ENCODE measurements around the gene BRIP1.
"Not testable (repeated sequence)": the region's sequence is repeated elsewhere in the genome, so short reads cannot be mapped to it uniquely, and the experiment has no call there.

BRIP1 gene

GRCh38 chr17:61754124-61754523 lies 109.2 kb downstream of the BRIP1 start:
- DNase-seq, result no peak

DNA sequence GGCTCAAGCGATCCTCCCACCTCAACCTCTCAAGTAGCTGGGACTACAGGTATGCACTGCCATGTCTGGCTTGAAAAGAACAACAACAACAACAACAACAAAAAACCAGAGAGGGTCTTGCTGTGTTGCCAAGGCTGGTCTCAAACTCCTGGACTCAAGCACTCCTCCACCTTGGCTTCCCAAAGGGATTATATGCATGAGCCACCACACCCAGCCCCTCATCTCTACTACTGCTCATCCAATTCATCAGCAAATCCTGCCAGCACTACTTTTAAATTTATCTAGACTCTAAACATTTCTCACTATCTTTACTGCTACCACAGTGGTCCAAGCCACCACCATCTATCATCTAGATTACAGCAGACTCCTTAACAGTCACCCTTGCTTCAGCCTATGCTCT lies 109.6 kb downstream of the BRIP1 start:
- no peak for DNase-seq

GRCh38 chr17:61750656-61751055 lies 112.7 kb downstream of the BRIP1 start:
- no peak for DNase-seq

GRCh38 chr17:61749823-61750404 lies 113.4 kb downstream of the BRIP1 start:
- DNase-seq, result no peak

GRCh38 chr17:61746248-61746985 lies 116.9 kb downstream of the BRIP1 start:
- DNase-seq, result no peak

- no peak for DNase-seq
Measured at GRCh38 chr17:61744804-61745203, 118.5 kb downstream of the BRIP1 start.

DNA sequence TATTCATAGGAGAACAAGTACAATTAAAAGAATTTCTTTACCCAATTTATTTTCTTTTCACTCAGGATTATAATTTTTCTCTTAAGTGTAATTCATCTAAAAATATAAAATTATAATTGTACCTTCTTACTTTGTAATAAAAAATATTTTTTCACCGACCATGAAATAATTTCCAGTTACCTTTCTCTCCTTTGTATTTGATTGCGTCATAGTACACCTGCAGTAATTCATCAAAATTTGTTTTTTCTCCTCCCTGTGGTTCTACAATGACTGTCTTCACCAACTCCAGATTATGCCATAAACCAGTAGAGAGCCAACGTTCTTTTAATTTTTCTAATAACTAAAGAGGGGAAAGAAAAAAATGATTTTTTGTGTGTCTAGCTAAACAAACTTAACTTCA lies 119.1 kb downstream of the BRIP1 start:
- no peak for DNase-seq

DNA sequence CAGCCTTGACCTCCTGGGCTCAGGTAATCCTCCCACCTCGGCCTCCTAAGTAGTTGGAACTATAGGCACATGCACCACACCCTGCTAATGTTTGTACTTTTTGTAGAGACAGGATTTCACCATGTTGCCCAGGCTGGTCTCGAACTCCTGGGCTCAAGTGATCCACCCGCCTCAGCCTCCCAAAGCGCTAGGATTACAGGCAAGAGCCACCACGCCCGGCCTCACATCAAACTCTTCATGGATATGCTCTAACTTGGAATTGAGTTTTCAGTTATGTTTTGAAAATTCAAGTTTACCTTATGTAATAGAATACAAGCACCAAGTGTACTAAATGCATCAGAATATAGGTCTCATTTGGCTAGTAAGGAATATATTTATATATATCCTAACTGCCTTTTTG lies 119.6 kb downstream of the BRIP1 start:
- no peak for DNase-seq

DNA sequence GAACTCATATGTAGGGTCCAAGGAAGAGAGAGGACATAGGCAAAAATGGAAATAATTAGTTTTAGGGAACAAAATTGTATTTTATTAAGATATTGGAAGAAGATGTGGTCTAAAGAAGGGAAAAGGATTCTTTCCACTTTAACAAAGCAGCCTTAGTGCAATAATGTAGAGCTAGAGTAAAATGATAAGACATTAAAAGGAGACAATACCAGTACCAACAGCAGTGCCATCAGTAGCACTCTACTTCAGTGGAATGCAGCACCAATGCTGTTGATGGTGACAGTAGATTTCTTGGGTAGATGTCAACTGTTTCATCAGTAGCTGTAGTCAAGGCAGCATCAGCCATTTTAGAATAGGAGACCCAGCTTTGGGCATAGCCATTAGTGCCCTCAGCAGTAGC lies 124.3 kb downstream of the BRIP1 start:
- DNase-seq, result no peak

GRCh38 chr17:61738249-61738648 lies 125.1 kb downstream of the BRIP1 start:
- DNase-seq, result no peak

- no peak for DNase-seq
Measured at GRCh38 chr17:61737820-61738219, 125.5 kb downstream of the BRIP1 start.

DNA sequence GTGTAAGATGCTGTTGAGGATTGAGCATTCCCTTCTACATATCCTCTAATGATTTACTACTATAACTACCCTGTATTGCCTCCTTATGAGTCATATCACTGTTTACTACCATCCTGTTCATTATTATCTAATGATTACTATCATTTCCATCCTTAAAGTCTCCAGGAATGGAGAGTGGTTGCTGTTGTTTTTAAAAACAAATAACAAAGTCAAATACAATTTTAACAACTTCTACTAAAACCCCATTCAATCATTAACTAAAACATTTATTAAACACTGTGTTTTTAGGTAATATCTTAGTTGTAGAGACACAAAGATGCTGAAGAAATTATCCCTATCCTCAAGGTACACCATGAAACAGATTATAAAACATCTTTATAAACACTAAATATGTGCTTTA lies 126.9 kb downstream of the BRIP1 start:
- DNase-seq, result no peak

DNA sequence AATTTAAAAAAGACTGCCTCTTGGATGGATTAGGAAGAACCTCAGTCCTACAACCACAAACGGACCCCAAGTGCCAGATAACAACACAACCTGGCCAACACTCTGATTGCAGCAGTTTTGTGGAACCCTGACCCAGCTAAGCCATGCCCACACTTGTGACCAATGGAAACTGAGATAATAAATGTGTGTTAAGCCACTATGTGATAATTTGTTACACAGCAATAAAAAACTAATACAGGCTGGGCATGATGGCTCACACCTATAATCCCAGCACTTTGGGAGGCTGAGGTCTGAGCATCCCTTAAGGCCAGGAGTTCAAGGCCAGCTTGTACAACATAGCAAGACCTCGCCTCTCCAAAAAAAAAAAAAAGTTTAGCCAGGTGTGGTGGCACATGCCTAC lies 127.5 kb downstream of the BRIP1 start:
- no peak for DNase-seq

DNA sequence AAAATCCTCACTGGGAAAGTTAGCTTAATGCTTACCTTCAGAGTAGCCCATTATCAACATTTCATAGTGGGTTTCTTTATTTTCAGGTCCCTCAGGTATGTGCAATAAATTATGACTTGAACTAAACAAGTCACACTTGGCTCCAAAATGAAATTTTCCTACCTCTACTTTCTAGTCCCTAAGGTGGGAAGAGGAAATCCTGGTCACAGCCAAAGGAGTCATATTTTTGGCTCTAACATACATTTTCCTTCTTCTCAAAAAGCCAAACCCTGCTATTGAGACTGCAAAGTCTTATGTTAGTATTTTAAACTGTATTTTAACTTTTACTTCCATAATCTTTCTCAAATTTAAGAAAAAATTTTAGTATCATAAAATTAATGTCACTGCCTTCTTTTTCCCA lies 128.9 kb downstream of the BRIP1 start:
- DNase-seq, result no peak

DNA sequence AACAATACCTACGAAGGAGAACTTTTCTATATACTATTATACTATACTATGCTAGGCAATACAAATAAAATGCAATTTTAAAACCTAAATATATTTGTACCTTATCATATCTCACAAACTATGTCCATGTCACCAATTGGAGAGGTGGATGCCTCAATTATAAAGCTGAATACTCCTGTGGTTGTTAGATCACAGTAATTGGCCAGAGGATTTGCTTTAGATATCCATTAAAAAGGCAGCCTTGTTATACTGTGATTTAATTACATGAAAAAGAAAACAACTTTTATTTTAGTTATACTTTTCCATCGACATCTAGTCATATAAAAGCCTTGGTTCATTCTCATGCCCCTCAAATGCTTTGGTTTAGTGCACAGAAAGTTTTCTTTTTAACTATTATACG lies 129.3 kb downstream of the BRIP1 start:
- DNase-seq, result no peak

- DNase-seq, result no peak
Measured at GRCh38 chr17:61733021-61733420, 130.3 kb downstream of the BRIP1 start.

GRCh38 chr17:61732169-61732568 lies 131.2 kb downstream of the BRIP1 start:
- no peak for DNase-seq

DNA sequence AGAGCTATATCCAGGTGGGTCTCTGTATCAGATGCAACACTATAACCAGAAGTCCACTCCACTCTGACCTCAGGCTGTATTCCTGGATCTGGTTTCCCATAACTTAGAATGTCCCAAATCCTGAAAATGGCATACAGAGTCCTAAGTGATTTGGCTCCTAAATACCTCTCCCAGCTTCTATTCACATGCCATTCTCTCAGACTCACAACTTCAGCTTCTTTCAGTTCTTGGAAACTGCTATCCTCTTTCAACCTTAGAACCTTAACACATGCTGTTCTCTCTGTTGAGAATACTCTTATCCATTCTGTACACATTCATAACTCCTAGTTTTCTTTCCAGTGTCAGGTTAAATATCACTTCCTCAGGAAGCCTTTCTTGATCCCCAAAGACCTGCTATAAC lies 132.0 kb downstream of the BRIP1 start:
- DNase-seq, result no peak

GRCh38 chr17:61729690-61730268 lies 133.5 kb downstream of the BRIP1 start:
- DNase-seq, result no peak

- DNase-seq, result no peak
Measured at GRCh38 chr17:61728297-61728836, 135.0 kb downstream of the BRIP1 start.

- not testable (repeated sequence) for DNase-seq
Measured at GRCh38 chr17:61727798-61728197, 135.5 kb downstream of the BRIP1 start.

DNA sequence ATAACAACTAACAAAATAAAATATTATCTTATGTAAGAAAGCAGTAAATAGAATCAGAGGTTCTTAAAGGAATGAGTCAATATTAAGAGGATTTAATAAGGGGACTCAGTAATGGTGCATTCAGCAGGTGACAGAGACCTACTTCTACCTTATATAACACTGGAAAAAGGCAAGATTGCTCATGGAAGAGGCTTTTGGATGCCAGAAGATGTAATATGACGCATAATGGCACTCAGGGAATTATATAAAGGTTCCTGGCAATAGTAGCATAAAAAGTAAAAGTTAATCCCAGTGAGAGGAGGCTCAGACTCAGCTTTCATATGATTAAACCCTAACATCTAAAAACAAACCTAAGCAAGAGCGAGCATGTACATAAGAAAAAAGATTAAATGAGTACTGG lies 136.4 kb downstream of the BRIP1 start:
- no peak for DNase-seq

- no peak for DNase-seq
Measured at GRCh38 chr17:61724777-61725176, 138.6 kb downstream of the BRIP1 start.

DNA sequence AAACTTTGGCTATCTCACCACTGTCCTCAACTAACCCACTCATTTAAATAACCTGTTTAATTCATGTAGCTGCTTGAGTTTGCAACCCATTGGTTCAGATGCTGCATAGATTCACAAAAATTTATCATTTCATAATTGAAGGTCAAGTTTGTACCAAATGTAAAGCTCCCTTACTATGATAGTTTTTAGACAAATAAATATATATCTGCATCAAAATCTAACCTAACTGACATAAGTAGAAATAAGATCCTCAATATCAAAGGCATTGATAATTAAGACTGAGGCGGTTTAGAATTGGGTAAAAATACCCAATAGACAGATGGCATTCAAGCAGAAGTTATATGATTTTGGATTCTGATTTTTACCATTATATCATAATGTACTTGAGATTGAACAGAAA lies 139.4 kb downstream of the BRIP1 start:
- DNase-seq, result no peak
